Brain microvascular endothelial cell (primary cell): ENCODE measurements around the gene MYH3.
A peak's percentile ranks its signal among the peaks of the same experiment; 100 is the strongest.
"Not testable (repeated sequence)": the region's sequence is repeated elsewhere in the genome, so short reads cannot be mapped to it uniquely, and the experiment has no call there.

Experiments
- DNase-seq: peaks from one replicate; pipeline ENCODE4 v3.0.0-alpha.2; 2020
- H3K27ac ChIP-seq: fragments of 250-450 bp; sonication (Bioruptor Pico); 2 replicates; pipeline ENCODE4 v1.5.1; 2020; ENCODE audit warnings: mild to moderate bottlenecking, moderate library complexity
- H3K27me3 ChIP-seq: fragments of 250-450 bp; sonication (Bioruptor Pico); replicated peaks from 2 replicates; pipeline ENCODE4 v1.5.1; 2020; ENCODE audit warnings: mild to moderate bottlenecking
- H3K36me3 ChIP-seq: fragments of 250-450 bp; sonication (Bioruptor Pico); replicated peaks from 2 replicates; pipeline ENCODE4 v1.5.1; 2020; ENCODE audit warnings: mild to moderate bottlenecking
- H3K4me3 ChIP-seq: 2 replicates; pipeline ENCODE4 v1.5.1; 2011; ENCODE audit warnings: low read depth, mild to moderate bottlenecking, control low read depth, low read length, moderate library complexity
- CTCF ChIP-seq: IDR thresholded peaks from 2 replicates; pipeline ENCODE4 v1.5.1; 2011; ENCODE audit warnings: low read depth, mild to moderate bottlenecking, moderate library complexity, low read length, control low read depth, inconsistent platforms; ENCODE audit errors: missing control alignments
- in situ Hi-C: cut with HindIII; loops from 2 replicates; pipeline ENCODE4 v1.10.0; 2017; ENCODE audit warnings: low sequenced_read_pairs, low pct_ligation_motif_present

Gene MYH3

GRCh38 chr17:10697092-10698081, 40.3 kb upstream of the MYH3 start, which contains the start of the genes ADPRM and SCO1:
Gene ADPRM, plus strand, starts transcription at chr17:10697594. Its CDS starts 7,333 bp downstream, at chr17:10704927.
Gene SCO1, minus strand, starts transcription at chr17:10697533. Its CDS starts 26 bp downstream, at chr17:10697507.
- H3K36me3 ChIP-seq, result peaks cover 13% of the 10 kb centered on the region
- DNase-seq, result peak; percentile 91
- H3K27me3 ChIP-seq, result no peaks in the 10 kb centered on the region
- in situ Hi-C loops, result no loop called here
- TF ChIP-seq CTCF, result peak; percentile 64
- H3K27ac ChIP-seq, result peak within 1 kb of the TSS; percentile 75
- H3K4me3 ChIP-seq, result peak within 1 kb of the TSS; percentile 93

GRCh38 chr17:10695875-10696407, 38.8 kb upstream of the MYH3 start:
- DNase-seq, H3K27me3 ChIP-seq, H3K27ac ChIP-seq, in situ Hi-C loops: not testable (repeated sequence)
- Histone ChIP-seq H3K4me3 (peak overlapping the region; percentile 93), H3K36me3 (peaks cover 24% of the 10 kb centered on the region)

- TF ChIP-seq CTCF, result no peak
- in situ Hi-C loops, result no loop called here
- no peak overlapping the region for H3K4me3 ChIP-seq
- no peak for DNase-seq
- no peak overlapping the region for H3K27ac ChIP-seq
- H3K27me3 ChIP-seq, result no peaks in the 10 kb centered on the region
- peaks cover 45% of the 10 kb centered on the region for H3K36me3 ChIP-seq
Observed at GRCh38 chr17:10687499-10687898, 30.4 kb upstream of the MYH3 start.

GRCh38 chr17:10683853-10684252, 26.7 kb upstream of the MYH3 start:
- no peak overlapping the region for H3K27ac ChIP-seq

GRCh38 chr17:10681866-10682446, 24.8 kb upstream of the MYH3 start:
- H3K36me3 ChIP-seq, result peaks cover 39% of the 10 kb centered on the region
- no peak overlapping the region for H3K27ac ChIP-seq
- no peak overlapping the region for H3K4me3 ChIP-seq
- H3K27me3 ChIP-seq, result no peaks in the 10 kb centered on the region
- in situ Hi-C loops, result no loop called here
- peak; percentile 28 for DNase-seq
- no peak for TF ChIP-seq CTCF

More at GRCh38 chr17:10683853-10684252, 26.7 kb upstream of the MYH3 start:
- Histone ChIP-seq H3K36me3 (peaks cover 38% of the 10 kb centered on the region), H3K4me3 (no peak overlapping the region), H3K27me3 (no peaks in the 10 kb centered on the region)
- no peak for DNase-seq
- TF ChIP-seq CTCF, result peak; percentile 48
- in situ Hi-C loops, result no loop called here

GRCh38 chr17:10674704-10675103, 17.6 kb upstream of the MYH3 start:
- DNase-seq, result no peak
- peaks cover 10% of the 10 kb centered on the region for H3K36me3 ChIP-seq
- no peaks in the 10 kb centered on the region for H3K27me3 ChIP-seq
- H3K4me3 ChIP-seq, result no peak overlapping the region
- in situ Hi-C loops, result no loop called here
- H3K27ac ChIP-seq, result no peak overlapping the region
- no peak for TF ChIP-seq CTCF
